GM04504 (cell line): ENCODE measurements around the gene UGP2.
A peak's percentile ranks its signal among the peaks of the same experiment; 100 is the strongest.
"Not testable (repeated sequence)": the region's sequence is repeated elsewhere in the genome, so short reads cannot be mapped to it uniquely, and the experiment has no call there.

Experiments
- DNase-seq: peaks from one replicate; pipeline ENCODE4 v3.0.0-alpha.2; 2012; ENCODE audit warnings: low read depth

Gene UGP2

DNA sequence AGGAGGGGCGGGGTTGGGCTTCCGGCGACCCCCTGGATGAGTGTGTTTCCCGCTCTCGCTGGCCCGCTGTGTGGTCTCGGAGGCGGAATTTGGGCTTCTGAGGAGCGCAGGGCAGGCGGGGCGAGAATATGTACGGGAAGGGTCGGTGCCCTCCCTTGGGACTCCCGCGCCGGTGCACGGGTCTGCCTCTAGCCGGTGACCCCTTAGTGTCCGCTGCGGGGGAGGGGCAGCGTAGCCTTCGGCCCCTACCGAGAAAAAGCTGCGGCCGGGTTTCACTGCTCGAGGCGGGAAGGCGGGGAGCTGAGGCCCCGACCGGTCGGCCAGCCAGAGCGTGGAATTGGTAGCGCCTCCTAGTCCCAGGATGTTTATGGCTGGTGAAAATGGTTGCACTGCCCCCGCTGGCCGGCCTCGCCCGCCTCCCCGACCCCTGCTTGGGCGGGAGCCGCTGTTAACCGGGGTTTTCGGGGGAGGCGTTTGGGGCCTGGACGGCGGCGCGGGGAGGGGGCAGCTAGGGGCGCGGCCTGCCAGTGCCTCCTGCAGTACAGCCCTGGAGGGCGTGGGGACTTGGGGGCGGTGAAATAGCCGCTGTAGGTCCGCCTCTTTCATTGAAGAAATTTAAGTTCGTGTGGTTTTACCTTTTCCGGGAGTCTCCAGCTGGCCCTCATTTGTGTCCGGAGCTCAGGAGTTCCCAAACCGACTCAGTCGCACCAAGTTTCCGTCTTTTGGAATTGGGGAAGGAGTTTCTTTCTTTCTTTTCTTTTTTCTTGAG is at the start of gene UGP2:
Gene UGP2, plus strand, starts transcription at position 643 of the 769 bp plus-strand sequence. CDS start 290 bp downstream, outside the sequence.
- DNase-seq = peak; percentile 83

DNA sequence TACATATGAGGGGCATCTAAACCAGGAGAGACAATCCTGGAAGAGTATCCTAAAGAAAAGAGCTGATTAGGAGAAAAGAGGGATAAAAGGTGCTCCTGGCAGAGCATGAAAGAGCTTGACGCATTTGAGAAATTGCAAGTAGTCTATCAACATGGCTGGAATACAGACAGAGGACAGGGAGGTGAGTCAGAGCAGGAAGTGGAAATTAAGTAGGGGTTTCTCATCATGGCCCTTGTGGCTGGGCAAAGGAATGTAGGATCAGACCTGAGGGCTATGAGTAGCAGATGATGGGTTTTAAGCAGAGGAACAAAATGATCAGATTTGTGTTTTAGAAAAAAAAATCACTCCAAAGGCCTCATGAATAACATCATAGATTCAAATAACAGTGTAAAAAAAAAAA is 49.2 kb upstream of the UGP2 start:
- peak; percentile 55 for DNase-seq

DNA sequence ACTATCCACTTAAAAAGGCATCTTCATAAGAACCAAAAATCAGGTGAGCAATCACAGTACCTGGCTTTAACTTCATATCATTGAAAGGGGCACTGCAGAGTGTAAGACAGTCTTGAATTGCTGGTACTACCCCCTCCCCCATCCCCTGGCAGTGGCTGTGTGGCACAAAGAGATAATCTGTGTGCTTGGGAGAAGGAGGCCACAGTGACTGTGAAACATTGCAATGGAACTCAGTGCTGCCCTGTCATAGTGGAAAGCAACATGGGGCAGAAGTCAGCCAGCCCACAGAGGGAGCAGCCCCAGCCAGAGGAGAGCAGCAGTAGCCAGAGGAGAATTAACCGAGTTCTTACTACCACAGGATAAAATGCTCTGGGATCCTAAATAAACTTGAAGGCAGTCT is 45.3 kb upstream of the UGP2 start:
- no peak for DNase-seq

DNA sequence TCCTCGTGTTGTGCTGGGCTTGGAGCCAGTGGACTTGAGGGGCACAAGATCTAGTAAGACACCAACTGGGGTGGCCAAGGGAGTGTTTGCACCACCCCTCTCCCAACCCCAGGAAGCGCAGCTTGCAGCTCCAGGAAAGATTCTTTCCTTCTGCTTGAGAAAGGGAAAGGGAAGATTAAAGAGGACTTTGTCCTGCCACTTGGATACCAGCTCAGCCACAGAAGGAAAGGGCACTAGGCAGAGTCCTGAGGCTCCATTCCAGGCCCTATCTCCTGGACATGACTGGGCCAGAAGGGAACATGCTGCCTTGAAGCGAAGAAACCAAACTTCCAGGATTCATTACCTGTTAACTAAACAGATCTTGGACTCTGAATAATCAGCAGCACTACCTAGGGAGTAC is 44.9 kb upstream of the UGP2 start:
- DNase-seq = no peak

DNA sequence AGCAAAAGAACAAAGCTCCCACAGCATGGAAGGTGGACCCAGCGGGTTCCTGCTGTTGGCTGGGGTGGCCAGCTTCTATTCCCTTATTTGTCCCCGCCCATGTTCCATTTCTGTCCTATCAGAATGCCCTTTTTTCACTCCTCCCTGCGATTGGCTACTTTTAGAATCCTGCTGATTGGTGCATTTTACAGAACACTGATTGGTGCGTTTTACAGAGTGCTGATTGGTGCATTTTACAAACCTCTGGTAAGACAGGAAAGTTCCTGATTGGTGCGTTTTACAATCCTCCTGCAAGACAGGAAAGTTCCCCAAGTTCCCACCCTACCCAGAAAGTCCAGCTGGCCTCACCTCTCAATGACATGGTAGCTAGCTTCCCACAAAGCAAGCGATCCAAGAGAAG is 40.2 kb upstream of the UGP2 start:
- DNase-seq = no peak

DNA sequence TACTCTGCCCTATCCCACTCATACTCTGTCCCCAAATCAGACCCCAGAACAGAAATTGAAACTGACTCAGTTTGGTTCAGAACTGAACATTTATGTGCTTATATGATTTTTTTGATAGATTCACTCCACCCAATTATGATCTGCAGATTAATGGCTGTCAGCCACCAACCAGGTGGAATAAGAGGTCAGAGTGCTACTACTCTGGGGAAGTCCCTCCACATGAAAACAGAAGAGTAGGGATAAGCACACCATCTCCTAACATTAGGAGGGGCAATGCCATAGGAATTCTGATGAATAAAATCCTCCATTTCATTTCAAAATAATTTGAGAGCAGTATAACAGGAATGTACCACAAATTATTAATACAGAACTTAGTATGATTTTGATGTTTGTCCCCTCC is 36.3 kb upstream of the UGP2 start:
- DNase-seq = no peak

DNA sequence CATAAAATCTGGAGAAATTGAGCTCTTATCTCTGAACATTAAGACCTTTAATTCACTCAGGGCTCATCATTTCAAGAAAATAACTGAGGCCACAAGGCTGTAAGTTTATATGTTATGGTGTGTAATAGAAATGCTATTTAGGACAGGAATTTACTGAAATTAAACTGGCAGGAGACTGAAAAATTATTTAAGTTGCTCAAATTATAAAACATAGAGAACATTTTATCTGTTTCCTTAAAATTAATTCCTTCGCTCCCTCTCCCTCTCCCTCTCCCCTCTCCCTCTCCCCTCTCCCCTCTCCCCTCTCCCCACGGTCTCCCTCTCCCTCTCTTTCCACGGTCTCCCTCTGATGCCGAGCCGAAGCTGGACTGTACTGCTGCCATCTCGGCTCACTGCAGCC is 33.7 kb upstream of the UGP2 start:
- DNase-seq = not testable (repeated sequence)

DNA sequence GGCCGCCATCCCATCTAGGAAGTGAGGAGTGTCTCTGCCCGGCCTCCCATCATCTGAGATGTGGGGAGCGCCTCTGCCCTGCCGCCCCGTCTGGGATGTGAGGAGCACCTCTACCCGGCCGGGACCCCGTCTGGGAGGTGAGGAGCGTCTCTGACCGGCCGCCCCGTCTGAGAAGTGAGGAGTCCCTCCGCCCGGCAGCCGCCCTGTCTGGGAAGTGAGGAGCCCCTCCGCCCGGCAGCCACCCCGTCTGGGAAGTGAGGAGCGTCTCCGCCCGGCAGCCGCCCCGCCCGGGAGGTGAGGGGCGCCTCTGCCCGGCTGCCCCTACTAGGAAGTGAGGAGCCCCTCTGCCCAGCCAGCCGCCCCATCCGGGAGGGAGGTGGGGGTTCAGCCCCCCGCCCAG is 32.8 kb upstream of the UGP2 start:
- DNase-seq = not testable (repeated sequence)

DNA sequence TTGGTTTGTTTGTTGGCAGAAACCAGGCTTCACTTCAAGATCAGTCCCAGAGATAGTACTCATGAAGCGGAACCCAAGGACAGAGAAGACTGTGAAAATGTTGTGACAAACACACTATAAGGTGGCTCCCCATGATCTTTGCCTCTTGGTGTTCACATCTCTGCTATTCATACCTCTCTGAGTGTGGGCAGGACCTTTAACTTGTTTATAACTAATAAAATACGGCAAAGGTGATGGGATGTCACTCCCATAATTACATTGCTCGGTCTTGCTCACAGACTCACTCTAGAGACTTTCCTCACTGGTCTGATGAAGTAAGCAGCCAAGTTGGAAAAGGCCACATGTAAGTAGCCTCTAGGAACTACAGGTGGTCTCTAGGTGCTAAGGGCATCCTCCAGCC is 30.6 kb upstream of the UGP2 start:
- no peak for DNase-seq

DNA sequence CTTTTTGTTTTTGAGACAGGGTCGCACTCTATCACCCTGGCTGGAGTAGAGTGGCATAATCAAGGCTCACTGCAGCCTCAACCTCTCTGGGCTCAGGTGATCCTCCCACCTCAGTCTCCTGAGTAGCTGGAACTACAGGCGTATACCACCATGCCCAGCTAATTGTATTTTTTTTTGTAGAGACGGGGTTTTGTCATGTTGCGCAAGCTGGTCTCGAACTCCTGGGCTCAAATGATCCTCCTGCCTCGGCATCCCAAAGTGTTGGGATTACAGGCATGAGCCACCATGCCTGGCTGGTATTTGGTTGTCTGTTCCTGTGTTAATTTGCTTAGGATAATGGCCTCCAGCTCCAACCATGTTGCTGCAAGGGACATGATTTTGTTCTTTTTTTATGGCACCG is 29.8 kb upstream of the UGP2 start:
- DNase-seq = not testable (repeated sequence)

DNA sequence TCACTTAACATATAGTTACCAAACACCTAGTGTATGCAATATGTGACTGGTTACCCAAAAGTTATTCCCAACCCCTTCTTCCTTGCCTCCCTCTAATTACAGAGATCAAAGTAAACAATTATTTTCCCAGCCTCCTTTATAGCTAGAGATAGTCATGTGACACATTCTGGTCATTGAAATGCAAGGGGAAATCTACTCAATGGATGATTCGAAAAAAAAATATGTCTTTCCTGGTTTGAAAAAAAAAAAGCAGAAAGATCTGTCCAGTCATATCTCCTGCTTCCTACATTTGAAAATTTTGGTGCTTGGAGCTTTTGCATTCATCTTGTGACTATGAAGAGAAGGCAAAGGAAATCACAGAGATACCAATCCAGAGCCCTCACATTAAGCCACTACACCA is 27.6 kb upstream of the UGP2 start:
- DNase-seq = no peak

DNA sequence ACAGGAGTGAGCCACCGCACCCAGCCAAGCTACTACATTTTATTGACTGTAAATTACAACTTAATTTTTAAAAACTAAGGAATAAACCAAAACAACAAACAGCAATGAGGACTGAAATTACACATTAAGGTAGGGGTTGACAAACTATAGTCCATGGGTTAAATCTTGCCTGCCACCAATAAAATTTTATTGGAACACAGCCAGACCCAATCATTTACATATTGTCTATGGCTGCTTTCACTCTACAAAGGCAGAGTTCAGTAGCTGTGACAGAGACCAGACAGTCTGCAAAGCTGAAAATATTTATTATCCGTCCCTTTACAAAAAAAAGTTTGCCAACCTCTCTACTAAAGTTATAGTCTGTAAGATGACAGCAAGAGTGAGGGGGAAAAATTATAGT is 24.3 kb upstream of the UGP2 start:
- DNase-seq = no peak

DNA sequence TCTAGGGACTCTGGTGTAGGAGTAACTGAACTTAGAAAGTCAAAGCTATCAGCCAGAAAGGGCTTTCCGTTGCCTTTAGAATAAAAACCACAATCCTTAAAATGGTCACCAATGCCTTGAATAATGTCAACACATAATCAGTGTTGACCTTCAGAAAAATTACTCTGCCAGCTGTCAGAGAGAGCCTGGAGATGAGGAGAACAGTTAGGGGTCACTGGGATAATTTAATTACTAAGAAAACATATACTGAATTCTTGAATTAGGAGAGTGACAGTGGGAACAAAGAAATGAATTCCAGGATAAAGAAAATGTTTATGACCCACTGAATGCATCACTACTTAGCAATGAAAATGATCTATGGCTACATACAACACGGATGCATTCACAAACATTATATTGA is 23.4 kb upstream of the UGP2 start:
- no peak for DNase-seq

DNA sequence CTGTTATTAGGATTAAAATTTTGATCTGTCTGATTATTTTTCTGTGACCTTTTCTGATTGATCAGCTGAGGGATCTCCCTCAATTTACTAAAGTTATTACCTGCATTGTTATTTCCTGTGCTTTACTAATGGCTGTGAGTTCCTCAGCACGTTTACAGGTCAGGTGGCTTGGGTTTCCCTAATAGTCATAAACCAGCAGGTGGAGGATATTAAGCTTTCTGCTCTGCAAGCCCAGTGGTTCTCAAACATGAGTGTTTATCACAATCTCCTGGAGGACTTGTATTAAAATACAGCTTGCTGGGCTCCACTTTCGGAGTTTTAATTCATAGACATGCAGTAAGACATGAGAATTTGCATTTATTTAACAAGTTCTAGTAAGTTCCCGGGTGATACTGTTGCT is 22.4 kb upstream of the UGP2 start:
- no peak for DNase-seq

DNA sequence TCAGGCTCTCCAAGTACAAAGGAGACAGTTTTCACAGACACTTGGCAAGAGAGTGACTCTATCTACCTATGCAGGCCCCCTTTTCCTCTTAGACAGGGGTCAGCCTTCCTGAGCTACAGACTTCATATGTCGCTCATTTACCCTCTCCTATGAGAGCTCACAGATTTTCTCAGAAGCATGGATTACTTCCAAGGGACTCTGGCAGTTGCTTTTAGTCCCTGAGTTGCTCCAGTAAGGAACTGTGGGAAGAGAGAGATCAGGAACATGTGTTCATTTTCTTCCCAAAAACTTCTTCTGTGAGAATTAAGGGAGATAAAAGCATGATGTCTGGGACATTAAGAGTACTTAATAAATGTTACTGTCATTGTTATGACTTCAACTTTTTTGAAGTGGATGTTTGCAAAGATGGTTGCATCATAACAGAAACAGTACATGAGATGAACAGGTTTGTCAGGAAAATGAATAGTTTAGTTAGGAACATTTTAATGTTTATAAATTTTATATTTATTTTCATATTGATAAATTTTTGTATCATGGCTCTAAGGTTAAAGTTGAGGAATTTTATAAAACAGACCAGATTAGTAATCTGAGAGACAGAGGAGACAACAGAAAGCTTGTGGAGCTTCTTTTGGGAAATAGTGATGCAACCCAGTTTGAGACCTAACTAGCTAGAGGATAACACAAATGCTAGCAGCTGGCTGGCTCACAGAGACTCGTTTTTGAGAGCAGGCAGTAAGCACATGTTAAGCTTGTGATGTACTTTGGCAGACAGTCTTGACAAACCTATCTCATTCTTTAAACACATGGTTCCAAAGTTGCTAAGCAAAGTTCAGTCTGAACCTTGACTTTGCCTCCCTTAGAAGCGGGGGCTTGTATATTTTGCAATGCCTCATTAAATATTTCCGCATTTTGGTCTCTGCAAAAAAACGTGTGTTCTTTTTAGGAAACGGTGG is 21.7 kb upstream of the UGP2 start:
- DNase-seq = no peak

DNA sequence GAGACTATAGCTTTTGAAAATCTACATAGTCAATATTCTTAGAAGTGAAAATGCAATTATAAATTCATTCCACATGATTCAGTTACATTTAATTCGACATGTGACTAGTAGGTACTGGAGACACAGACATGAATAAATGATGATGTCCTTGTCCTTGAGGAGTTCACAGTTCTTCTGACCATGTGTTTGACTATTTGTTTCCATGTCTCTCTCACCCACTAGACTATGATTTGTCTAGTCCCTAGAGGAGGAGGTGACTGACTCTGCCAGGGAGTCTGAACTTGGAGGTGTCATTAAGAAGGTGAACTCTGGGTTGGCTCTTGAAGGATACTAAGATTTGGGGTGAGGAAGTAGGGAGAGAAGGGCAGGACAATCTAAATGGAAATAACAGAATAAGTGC is 20.7 kb upstream of the UGP2 start:
- DNase-seq = no peak

DNA sequence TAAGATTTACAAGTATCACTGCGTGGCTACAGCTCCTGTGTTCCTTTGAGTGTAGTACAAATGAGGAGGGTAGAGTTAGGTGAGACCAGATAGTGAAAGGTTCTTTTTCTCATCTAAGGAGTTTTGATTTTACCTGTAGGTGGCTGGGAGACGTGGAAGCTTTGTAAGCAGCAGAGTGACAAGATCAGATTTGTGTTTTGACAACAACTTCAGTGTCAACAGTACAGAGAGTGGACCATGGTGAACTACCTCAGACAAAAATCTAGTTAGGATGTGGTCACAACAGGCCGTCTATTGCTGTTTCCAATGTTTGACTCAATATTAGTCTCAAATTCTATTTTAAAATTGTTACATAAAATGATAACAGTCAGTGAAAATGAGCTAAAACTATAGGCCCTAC is 20.3 kb upstream of the UGP2 start:
- no peak for DNase-seq

DNA sequence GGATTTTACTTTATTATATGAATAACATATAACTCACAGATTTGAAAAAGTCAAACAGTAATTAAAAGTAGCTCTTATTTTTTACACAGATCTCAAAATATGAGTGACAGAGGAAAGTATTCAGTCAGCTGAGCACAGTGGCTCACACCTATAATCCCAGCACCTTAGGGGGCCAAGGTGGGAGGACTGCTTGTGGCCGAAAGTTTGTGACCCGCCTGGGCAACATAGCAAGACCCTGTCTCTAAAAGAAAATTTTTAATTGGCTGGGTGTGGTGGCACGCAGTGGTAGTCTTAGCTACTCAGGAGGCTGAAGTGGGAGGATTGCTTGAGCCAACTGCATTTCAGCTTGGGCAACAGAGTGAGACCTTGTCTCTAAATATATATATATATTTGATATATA is 19.2 kb upstream of the UGP2 start:
- no peak for DNase-seq

DNA sequence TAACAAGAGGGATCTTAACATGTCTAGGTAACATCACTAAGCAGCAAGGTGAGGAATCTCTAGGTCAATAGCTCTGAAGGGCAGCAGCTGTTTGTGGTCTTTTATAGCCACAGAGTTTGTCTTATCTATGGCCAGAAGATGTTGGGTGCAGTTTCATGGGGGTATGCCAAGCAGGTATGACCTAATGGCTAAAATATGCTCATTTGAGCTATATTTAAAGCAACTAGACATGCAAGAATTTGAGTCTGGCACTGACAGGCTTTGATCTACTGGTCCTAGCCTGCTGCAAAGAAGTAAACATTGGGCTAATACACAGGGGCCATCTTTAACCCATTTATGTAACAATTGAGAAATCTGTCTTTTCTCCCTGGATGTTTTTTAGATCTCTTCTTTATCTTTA is 13.9 kb upstream of the UGP2 start:
- DNase-seq = peak; percentile 70

DNA sequence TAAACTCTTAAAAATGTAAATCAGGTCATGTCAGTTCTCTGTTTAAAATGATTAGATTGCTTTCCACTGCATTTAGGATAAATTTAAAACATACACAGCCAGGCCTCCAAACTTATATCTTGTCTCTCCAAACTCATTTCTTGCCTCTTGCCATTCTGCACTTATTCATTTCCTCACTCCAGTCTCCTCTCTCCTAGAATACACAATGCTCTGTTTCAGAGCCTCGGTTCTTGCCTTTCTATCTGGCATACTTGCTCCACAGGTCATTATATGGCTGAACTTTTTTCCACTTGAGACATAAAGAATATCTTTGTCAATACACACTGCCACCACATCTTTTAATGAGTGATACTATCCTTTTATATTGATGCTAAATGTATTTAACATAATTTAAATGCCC is 10.5 kb upstream of the UGP2 start:
- DNase-seq = no peak

DNA sequence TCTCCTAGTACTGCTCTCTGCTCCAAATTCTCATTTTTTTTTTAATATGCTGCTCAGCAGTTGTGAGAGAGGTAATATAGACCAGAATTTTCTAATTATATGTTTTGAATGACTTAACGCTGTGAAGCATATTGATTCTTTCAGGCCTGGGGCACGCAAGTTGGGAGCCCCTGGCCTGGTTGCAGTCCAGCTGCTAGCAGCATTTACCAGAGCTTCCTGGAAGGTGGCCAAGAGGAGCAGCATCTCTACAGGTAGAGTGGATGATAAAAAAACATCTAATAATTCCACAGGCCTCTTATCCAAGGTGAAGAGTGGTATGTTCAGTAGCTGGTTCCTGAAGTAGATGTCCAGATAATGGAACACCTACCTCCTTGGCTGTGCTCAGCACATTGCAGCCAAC is 7.3 kb upstream of the UGP2 start:
- no peak for DNase-seq

DNA sequence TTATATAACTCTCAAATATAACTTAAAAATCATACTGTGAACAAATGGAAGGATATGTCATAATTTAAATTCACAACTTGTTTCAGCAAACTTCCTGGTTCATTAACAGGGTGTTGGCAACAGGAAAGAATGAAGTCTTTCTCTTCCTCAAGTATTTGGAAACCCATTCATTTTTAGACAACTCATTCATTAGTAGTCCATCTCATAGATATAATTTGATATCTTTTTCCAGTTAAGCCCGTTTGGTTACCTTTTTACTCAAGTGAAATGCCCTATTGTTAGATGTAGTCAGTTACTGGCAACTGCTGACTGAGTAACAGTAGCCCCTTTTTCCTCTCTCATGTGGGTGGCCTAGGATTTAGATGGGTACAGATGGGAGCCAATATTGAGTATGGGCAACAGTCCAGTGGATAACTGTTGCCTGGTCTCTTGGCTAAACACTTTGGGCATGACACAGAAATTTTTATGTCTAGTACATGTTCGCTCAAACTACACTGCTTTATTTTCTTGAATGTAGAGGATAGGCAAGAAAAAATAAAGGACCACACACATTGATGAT is 4.6 kb upstream of the UGP2 start:
- DNase-seq = no peak
